WTC11 (cell line): Measurements from ENCODE around the gene EFCAB14. TPM values are rescaled to one million over a fixed set of nuclear protein-coding genes. Genes with fewer than 3 reads are reported as not detected.

Experiments used
- ATAC-seq: fragments of 200-7000 bp; cut with Tn5 transposase; 2 replicates; pipeline ENCODE4 v1.10.0; 2021; ENCODE audit warnings: mild to moderate bottlenecking, moderate library complexity
- CTCF ChIA-PET: fragments of 300-600 bp; sonication (Branson Sonifier 250); formaldehyde crosslinking; loops from one replicate; lab custom pipeline; 2021; ENCODE audit warnings: antibody characterized with exemption; lab: Charles Lee
- POLR2A ChIA-PET: fragments of 350-600 bp; sonication (Branson Sonifier 250); formaldehyde crosslinking; loops from one replicate; lab custom pipeline; 2021; ENCODE audit warnings: antibody characterized with exemption; lab: Charles Lee
- DNase-seq: peaks from one replicate; pipeline ENCODE4 v3.0.0; 2021; ENCODE audit warnings: low spot score
- H3K27ac Mint-ChIP-seq: 2 replicates; pipeline ENCODE4 v1.8.0; 2021; ENCODE audit warnings: mixed read lengths
- H3K27me3 Mint-ChIP-seq: 2 replicates; pipeline ENCODE4 v1.8.0; 2021; ENCODE audit warnings: low read depth, mild to moderate bottlenecking, moderate library complexity, mixed read lengths
- H3K36me3 Mint-ChIP-seq: 2 replicates; pipeline ENCODE4 v1.8.0; 2021; ENCODE audit warnings: mixed read lengths
- H3K4me1 Mint-ChIP-seq: 2 replicates; pipeline ENCODE4 v1.8.0; 2022; ENCODE audit warnings: mixed read lengths
- H3K4me3 Mint-ChIP-seq: 2 replicates; pipeline ENCODE4 v1.8.0; 2021; ENCODE audit warnings: mild to moderate bottlenecking, moderate library complexity, mixed read lengths
- H3K9me3 Mint-ChIP-seq: 2 replicates; pipeline ENCODE4 v1.8.0; 2021; ENCODE audit warnings: mixed read lengths
- ELF4 ChIP-seq: sonication (generic); formaldehyde crosslinking; IDR thresholded peaks from 2 replicates; pipeline ENCODE4 v1.8.1; 2022; ENCODE audit warnings: low read depth, mild to moderate bottlenecking, moderate library complexity, missing genetic modification reagents
- ETV6 ChIP-seq: sonication (generic); formaldehyde crosslinking; IDR thresholded peaks from 2 replicates; pipeline ENCODE4 v1.8.1; 2022; ENCODE audit warnings: mild to moderate bottlenecking, missing genetic modification reagents
- GABPB1 ChIP-seq: sonication (generic); formaldehyde crosslinking; IDR thresholded peaks from 2 replicates; pipeline ENCODE4 v1.8.1; 2023; ENCODE audit warnings: mild to moderate bottlenecking, missing genetic modification reagents
- GRHL2 ChIP-seq: fragments of 250-450 bp; sonication (Bioruptor Pico); IDR thresholded peaks from 2 replicates; pipeline ENCODE4 v1.8.0; 2022; ENCODE audit warnings: mild to moderate bottlenecking, moderate library complexity; ENCODE audit not compliant: insufficient replicate concordance, severe bottlenecking
- GTF2I ChIP-seq: fragments of 250-450 bp; sonication (Bioruptor Pico); conservative IDR thresholded peaks from 2 replicates; pipeline ENCODE4 v1.4.0; 2021; ENCODE audit warnings: mild to moderate bottlenecking
- JAZF1 ChIP-seq: fragments of 250-450 bp; sonication (Bioruptor Pico); IDR thresholded peaks from 2 replicates; pipeline ENCODE4 v1.9.0; 2021; ENCODE audit warnings: moderate library complexity, mild to moderate bottlenecking, inconsistent platforms
- NFYB ChIP-seq: sonication (generic); formaldehyde crosslinking; conservative IDR thresholded peaks from 2 replicates; pipeline ENCODE4 v1.8.0; 2022; ENCODE audit warnings: low read depth, missing genetic modification reagents
- PRRX2 ChIP-seq: fragments of 250-450 bp; sonication (Bioruptor Pico); IDR thresholded peaks from 2 replicates; pipeline ENCODE4 v1.8.0; 2021; ENCODE audit warnings: mild to moderate bottlenecking
- RELA ChIP-seq: sonication (generic); formaldehyde crosslinking; IDR thresholded peaks from 2 replicates; pipeline ENCODE4 v1.8.1; 2022; ENCODE audit warnings: missing genetic modification reagents, mild to moderate bottlenecking, borderline replicate concordance
- SMAD4 ChIP-seq: sonication (generic); formaldehyde crosslinking; IDR thresholded peaks from 2 replicates; pipeline ENCODE4 v1.8.0; 2022; ENCODE audit warnings: mild to moderate bottlenecking, missing genetic modification reagents
- TCF7 ChIP-seq: sonication (generic); formaldehyde crosslinking; IDR thresholded peaks from 2 replicates; pipeline ENCODE4 v1.8.0; 2022; ENCODE audit warnings: mild to moderate bottlenecking, low read depth, missing genetic modification reagents, moderate library complexity
- ZNF232 ChIP-seq: sonication (generic); formaldehyde crosslinking; IDR thresholded peaks from 2 replicates; pipeline ENCODE4 v1.8.0; 2022; ENCODE audit warnings: mild to moderate bottlenecking, missing genetic modification reagents
- ZNF317 ChIP-seq: sonication (generic); formaldehyde crosslinking; IDR thresholded peaks from 2 replicates; pipeline ENCODE4 v1.8.1; 2023; ENCODE audit warnings: low read depth, mild to moderate bottlenecking, moderate library complexity, missing genetic modification reagents, borderline replicate concordance
- ZNF423 ChIP-seq: fragments of 250-450 bp; sonication (Bioruptor Pico); IDR thresholded peaks from 2 replicates; pipeline ENCODE4 v2.1.2; 2022; ENCODE audit warnings: mild to moderate bottlenecking, moderate library complexity
- total RNA-seq: library from RNA; stranded (reverse); gene quantifications from 3 replicates; pipeline ENCODE4 v1.2.3, GENCODE V29; 2021
- TF ChIP-seq, protein P1 (sequence below): sonication (generic); formaldehyde crosslinking; IDR thresholded peaks from 2 replicates; pipeline ENCODE4 v1.8.1; 2023; ENCODE audit warnings: mild to moderate bottlenecking, missing genetic modification reagents
- TF ChIP-seq, protein P2 (sequence below): sonication (generic); formaldehyde crosslinking; conservative IDR thresholded peaks from 2 replicates; pipeline ENCODE4 v1.8.1; 2022; ENCODE audit warnings: mild to moderate bottlenecking, missing genetic modification reagents
- TF ChIP-seq, protein P3 (sequence below): fragments of 250-450 bp; sonication (Bioruptor Pico); IDR thresholded peaks from 2 replicates; pipeline ENCODE4 v1.9.0; 2021; ENCODE audit warnings: mild to moderate bottlenecking, borderline replicate concordance
- TF ChIP-seq, protein P4 (sequence below): sonication (generic); formaldehyde crosslinking; IDR thresholded peaks from 2 replicates; pipeline ENCODE4 v1.8.0; 2022; ENCODE audit warnings: missing genetic modification reagents
- TF ChIP-seq, protein P5 (sequence below): sonication (generic); formaldehyde crosslinking; IDR thresholded peaks from 2 replicates; pipeline ENCODE4 v1.8.1; 2023; ENCODE audit warnings: mild to moderate bottlenecking, moderate library complexity, missing genetic modification reagents
- TF ChIP-seq, protein P6 (sequence below): sonication (generic); formaldehyde crosslinking; IDR thresholded peaks from 2 replicates; pipeline ENCODE4 v1.8.1; 2023; ENCODE audit warnings: mild to moderate bottlenecking, missing genetic modification reagents

EFCAB14 gene
- total RNA-seq, 1 experiment from 2014 or later: 46.2 TPM

DNA sequence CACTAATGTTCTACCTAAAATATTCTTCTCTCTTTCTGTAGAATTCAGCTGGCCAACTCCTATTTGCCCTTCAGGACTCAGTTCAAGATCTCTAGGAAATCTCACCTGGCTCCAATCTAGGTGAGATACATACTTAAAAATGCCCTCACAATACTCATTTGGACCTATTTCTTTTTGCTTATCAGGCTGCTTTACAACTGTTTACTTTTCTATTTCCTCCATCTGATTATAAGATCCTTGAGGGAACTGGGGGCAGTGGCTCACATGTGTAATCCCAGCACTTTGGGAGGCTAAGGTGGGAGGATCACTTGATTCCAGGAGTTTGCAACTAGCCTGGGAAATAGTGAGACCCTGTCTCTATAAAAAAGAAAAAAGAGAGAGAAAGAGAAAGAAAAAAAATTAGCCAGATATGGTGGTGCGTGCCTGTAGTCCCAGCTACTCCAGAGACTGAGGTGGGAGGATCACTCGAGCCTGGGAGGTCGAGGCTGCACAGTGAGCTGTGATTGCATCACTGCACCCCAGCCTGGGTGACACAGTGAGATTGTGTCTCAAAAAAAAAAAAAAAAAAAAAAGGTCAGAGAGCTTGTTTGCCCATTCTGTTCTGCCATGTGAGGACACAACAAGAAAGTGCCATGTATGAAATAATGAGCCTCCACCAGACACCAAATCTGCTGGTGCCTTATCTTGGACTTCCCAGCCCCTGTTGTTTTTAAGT lies 14.8 kb downstream of the EFCAB14 start:
- no peak for ATAC-seq
- no peak for DNase-seq
- Mint-ChIP-seq H3K9me3 (no peaks in the 10 kb centered on the region), H3K4me3 (no peak overlapping the region), H3K27ac (no peak overlapping the region)
- POLR2A ChIA-PET: no interaction called here
- CTCF ChIA-PET: no interaction called here
- TF ChIP-seq, protein P1, sequence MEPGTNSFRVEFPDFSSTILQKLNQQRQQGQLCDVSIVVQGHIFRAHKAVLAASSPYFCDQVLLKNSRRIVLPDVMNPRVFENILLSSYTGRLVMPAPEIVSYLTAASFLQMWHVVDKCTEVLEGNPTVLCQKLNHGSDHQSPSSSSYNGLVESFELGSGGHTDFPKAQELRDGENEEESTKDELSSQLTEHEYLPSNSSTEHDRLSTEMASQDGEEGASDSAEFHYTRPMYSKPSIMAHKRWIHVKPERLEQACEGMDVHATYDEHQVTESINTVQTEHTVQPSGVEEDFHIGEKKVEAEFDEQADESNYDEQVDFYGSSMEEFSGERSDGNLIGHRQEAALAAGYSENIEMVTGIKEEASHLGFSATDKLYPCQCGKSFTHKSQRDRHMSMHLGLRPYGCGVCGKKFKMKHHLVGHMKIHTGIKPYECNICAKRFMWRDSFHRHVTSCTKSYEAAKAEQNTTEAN (CRISPR knock-in tag): no peak
- TF ChIP-seq RELA (CRISPR knock-in tag) (no peak), GRHL2 (CRISPR knock-in tag) (no peak), PRRX2 (CRISPR knock-in tag) (no peak), NFYB (no peak), ZNF232 (CRISPR knock-in tag) (no peak), JAZF1 (CRISPR knock-in tag) (no peak)
- TF ChIP-seq, protein P2, sequence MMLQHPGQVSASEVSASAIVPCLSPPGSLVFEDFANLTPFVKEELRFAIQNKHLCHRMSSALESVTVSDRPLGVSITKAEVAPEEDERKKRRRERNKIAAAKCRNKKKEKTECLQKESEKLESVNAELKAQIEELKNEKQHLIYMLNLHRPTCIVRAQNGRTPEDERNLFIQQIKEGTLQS: no peak
- TF ChIP-seq, protein P3, sequence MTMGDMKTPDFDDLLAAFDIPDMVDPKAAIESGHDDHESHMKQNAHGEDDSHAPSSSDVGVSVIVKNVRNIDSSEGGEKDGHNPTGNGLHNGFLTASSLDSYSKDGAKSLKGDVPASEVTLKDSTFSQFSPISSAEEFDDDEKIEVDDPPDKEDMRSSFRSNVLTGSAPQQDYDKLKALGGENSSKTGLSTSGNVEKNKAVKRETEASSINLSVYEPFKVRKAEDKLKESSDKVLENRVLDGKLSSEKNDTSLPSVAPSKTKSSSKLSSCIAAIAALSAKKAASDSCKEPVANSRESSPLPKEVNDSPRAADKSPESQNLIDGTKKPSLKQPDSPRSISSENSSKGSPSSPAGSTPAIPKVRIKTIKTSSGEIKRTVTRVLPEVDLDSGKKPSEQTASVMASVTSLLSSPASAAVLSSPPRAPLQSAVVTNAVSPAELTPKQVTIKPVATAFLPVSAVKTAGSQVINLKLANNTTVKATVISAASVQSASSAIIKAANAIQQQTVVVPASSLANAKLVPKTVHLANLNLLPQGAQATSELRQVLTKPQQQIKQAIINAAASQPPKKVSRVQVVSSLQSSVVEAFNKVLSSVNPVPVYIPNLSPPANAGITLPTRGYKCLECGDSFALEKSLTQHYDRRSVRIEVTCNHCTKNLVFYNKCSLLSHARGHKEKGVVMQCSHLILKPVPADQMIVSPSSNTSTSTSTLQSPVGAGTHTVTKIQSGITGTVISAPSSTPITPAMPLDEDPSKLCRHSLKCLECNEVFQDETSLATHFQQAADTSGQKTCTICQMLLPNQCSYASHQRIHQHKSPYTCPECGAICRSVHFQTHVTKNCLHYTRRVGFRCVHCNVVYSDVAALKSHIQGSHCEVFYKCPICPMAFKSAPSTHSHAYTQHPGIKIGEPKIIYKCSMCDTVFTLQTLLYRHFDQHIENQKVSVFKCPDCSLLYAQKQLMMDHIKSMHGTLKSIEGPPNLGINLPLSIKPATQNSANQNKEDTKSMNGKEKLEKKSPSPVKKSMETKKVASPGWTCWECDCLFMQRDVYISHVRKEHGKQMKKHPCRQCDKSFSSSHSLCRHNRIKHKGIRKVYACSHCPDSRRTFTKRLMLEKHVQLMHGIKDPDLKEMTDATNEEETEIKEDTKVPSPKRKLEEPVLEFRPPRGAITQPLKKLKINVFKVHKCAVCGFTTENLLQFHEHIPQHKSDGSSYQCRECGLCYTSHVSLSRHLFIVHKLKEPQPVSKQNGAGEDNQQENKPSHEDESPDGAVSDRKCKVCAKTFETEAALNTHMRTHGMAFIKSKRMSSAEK: no peak
- TF ChIP-seq, all 79 proteins: peak for 0
- Mint-ChIP-seq H3K4me1 (no peaks in the 10 kb centered on the region), H3K36me3 (peaks cover 40% of the 10 kb centered on the region), H3K27me3 (no peaks in the 10 kb centered on the region)

DNA sequence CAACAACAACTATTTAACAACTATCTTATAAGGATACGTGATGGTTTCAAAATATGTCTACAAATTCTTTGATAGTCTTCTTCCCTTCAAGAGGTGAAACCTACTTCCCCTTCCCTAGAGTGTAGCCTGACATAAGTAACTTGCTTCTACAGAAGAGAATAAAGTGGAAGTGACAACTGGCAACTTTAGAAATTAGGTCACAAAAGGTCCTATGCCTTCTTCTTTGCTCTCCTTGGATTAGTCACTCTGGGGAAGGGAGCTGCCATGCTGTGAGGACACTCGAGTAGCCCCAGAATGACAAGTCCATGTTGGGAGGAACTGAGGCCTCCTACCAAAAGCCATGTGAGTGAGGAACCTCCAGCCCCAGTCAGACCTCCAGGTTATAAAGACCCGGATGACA lies 19.2 kb downstream of the EFCAB14 start:
- peaks cover 31% of the 10 kb centered on the region for H3K36me3 Mint-ChIP-seq
- no peaks in the 10 kb centered on the region for H3K4me1 Mint-ChIP-seq
- ATAC-seq: no peak
- ChIA-PET CTCF (no interaction called here), POLR2A (no interaction called here)
- H3K27ac Mint-ChIP-seq: no peak overlapping the region
- H3K4me3 Mint-ChIP-seq: no peak overlapping the region
- no peaks in the 10 kb centered on the region for H3K27me3 Mint-ChIP-seq
- no peak for DNase-seq
- H3K9me3 Mint-ChIP-seq: no peaks in the 10 kb centered on the region
- TF ChIP-seq, protein P4, sequence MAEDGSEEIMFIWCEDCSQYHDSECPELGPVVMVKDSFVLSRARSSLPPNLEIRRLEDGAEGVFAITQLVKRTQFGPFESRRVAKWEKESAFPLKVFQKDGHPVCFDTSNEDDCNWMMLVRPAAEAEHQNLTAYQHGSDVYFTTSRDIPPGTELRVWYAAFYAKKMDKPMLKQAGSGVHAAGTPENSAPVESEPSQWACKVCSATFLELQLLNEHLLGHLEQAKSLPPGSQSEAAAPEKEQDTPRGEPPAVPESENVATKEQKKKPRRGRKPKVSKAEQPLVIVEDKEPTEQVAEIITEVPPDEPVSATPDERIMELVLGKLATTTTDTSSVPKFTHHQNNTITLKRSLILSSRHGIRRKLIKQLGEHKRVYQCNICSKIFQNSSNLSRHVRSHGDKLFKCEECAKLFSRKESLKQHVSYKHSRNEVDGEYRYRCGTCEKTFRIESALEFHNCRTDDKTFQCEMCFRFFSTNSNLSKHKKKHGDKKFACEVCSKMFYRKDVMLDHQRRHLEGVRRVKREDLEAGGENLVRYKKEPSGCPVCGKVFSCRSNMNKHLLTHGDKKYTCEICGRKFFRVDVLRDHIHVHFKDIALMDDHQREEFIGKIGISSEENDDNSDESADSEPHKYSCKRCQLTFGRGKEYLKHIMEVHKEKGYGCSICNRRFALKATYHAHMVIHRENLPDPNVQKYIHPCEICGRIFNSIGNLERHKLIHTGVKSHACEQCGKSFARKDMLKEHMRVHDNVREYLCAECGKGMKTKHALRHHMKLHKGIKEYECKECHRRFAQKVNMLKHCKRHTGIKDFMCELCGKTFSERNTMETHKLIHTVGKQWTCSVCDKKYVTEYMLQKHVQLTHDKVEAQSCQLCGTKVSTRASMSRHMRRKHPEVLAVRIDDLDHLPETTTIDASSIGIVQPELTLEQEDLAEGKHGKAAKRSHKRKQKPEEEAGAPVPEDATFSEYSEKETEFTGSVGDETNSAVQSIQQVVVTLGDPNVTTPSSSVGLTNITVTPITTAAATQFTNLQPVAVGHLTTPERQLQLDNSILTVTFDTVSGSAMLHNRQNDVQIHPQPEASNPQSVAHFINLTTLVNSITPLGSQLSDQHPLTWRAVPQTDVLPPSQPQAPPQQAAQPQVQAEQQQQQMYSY (CRISPR knock-in tag): no peak
- TF ChIP-seq GABPB1: no peak
- no peak for TF ChIP-seq ETV6 (CRISPR knock-in tag)
- TF ChIP-seq TCF7 (CRISPR knock-in tag): no peak
- TF ChIP-seq PRRX2 (CRISPR knock-in tag): no peak
- TF ChIP-seq GTF2I (CRISPR knock-in tag): no peak
- no peak for TF ChIP-seq ZNF317
- TF ChIP-seq SMAD4 (CRISPR knock-in tag): no peak
- TF ChIP-seq ELF4 (CRISPR knock-in tag): no peak
- no peak for TF ChIP-seq ZNF232 (CRISPR knock-in tag)
- TF ChIP-seq, protein P5, sequence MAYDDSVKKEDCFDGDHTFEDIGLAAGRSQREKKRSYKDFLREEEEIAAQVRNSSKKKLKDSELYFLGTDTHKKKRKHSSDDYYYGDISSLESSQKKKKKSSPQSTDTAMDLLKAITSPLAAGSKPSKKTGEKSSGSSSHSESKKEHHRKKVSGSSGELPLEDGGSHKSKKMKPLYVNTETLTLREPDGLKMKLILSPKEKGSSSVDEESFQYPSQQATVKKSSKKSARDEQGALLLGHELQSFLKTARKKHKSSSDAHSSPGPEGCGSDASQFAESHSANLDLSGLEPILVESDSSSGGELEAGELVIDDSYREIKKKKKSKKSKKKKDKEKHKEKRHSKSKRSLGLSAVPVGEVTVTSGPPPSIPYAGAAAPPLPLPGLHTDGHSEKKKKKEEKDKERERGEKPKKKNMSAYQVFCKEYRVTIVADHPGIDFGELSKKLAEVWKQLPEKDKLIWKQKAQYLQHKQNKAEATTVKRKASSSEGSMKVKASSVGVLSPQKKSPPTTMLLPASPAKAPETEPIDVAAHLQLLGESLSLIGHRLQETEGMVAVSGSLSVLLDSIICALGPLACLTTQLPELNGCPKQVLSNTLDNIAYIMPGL (CRISPR knock-in tag): no peak
- TF ChIP-seq ZNF423: no peak
- TF ChIP-seq, protein P6, sequence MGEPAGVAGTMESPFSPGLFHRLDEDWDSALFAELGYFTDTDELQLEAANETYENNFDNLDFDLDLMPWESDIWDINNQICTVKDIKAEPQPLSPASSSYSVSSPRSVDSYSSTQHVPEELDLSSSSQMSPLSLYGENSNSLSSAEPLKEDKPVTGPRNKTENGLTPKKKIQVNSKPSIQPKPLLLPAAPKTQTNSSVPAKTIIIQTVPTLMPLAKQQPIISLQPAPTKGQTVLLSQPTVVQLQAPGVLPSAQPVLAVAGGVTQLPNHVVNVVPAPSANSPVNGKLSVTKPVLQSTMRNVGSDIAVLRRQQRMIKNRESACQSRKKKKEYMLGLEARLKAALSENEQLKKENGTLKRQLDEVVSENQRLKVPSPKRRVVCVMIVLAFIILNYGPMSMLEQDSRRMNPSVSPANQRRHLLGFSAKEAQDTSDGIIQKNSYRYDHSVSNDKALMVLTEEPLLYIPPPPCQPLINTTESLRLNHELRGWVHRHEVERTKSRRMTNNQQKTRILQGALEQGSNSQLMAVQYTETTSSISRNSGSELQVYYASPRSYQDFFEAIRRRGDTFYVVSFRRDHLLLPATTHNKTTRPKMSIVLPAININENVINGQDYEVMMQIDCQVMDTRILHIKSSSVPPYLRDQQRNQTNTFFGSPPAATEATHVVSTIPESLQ (CRISPR knock-in tag): no peak
